ENCODE measurements around the gene SH3BP4. TPM values are rescaled to one million over a fixed set of nuclear protein-coding genes. Genes with fewer than 3 reads are reported as not detected.

SH3BP4 gene
- under 1 TPM; 0.10 to 0.46 TPM for total RNA-seq

GRCh38 chr2:234951664-234952269, at the start of gene SH3BP4:
Gene SH3BP4 (plus strand): TSS chr2:234952017. CDS start chr2:235035003, 82,986 bp downstream.
- POLR2A ChIA-PET, result no interaction called here
- no peak within 1 kb of the TSS for H3K27ac Mint-ChIP-seq

GRCh38 chr2:234904785-234905184, 47.0 kb upstream of the SH3BP4 start:
- Mint-ChIP-seq H3K27ac (no peak overlapping the region), H3K36me3 (no peaks in the 10 kb centered on the region), H3K9me3 (no peaks in the 10 kb centered on the region), H3K4me1 (ENCODE audit: low read depth) (no peaks in the 10 kb centered on the region), H3K27me3 (peaks cover 2% of the 10 kb centered on the region), H3K4me3 (no peak overlapping the region)
- no peak for DNase-seq
- POLR2A ChIA-PET, result no interaction called here
- CTCF ChIA-PET, result no interaction called here
- intact Hi-C loops (cut with micrococcal nuclease), result no loop called here

More at GRCh38 chr2:234951664-234952269, at the start of gene SH3BP4:
- Mint-ChIP-seq H3K4me1 (ENCODE audit: low read depth) (peaks cover 3% of the 10 kb centered on the region), H3K9me3 (no peaks in the 10 kb centered on the region), H3K27me3 (peaks cover 50% of the 10 kb centered on the region), H3K36me3 (no peaks in the 10 kb centered on the region), H3K4me3 (peak within 1 kb of the TSS; percentile 64)
- peak; percentile 53 for DNase-seq
- CTCF ChIA-PET, result no interaction called here
- intact Hi-C loops (cut with micrococcal nuclease), result loop anchor here (5.0 kb wide), 1 partner anchor 1226 kb away; no protein-coding TSS in a partner anchor

- ChIA-PET POLR2A (no interaction called here), CTCF (no interaction called here)
- Mint-ChIP-seq H3K27ac (no peak overlapping the region), H3K9me3 (no peaks in the 10 kb centered on the region), H3K4me3 (no peak overlapping the region), H3K4me1 (ENCODE audit: low read depth) (no peaks in the 10 kb centered on the region), H3K36me3 (no peaks in the 10 kb centered on the region), H3K27me3 (peaks cover 2% of the 10 kb centered on the region)
- no peak for DNase-seq
- intact Hi-C loops (cut with micrococcal nuclease), result no loop called here
Measured at GRCh38 chr2:234905547-234906265, 46.1 kb upstream of the SH3BP4 start.

GRCh38 chr2:234910186-234910679, 41.6 kb upstream of the SH3BP4 start:
- H3K9me3 Mint-ChIP-seq, result no peaks in the 10 kb centered on the region
- POLR2A ChIA-PET, result no interaction called here

GRCh38 chr2:234911271-234911670, 40.5 kb upstream of the SH3BP4 start:
- intact Hi-C loops (cut with micrococcal nuclease), result no loop called here
- DNase-seq, result no peak
- ChIA-PET POLR2A (no interaction called here), CTCF (no interaction called here)
- Mint-ChIP-seq H3K27ac (no peak overlapping the region), H3K36me3 (no peaks in the 10 kb centered on the region), H3K4me3 (no peak overlapping the region), H3K9me3 (peaks cover 3% of the 10 kb centered on the region), H3K4me1 (ENCODE audit: low read depth) (no peaks in the 10 kb centered on the region), H3K27me3 (peaks cover 5% of the 10 kb centered on the region)

More at GRCh38 chr2:234910186-234910679, 41.6 kb upstream of the SH3BP4 start:
- Mint-ChIP-seq H3K27ac (no peak overlapping the region), H3K27me3 (peaks cover 4% of the 10 kb centered on the region), H3K4me1 (ENCODE audit: low read depth) (no peaks in the 10 kb centered on the region), H3K4me3 (no peak overlapping the region), H3K36me3 (no peaks in the 10 kb centered on the region)
- DNase-seq, result no peak
- CTCF ChIA-PET, result no interaction called here
- intact Hi-C loops (cut with micrococcal nuclease), result no loop called here

GRCh38 chr2:234912437-234912836, 39.4 kb upstream of the SH3BP4 start:
- Mint-ChIP-seq H3K36me3 (no peaks in the 10 kb centered on the region), H3K27me3 (peaks cover 5% of the 10 kb centered on the region), H3K9me3 (peaks cover 3% of the 10 kb centered on the region), H3K4me3 (no peak overlapping the region), H3K27ac (no peak overlapping the region), H3K4me1 (ENCODE audit: low read depth) (no peaks in the 10 kb centered on the region)
- DNase-seq, result no peak
- ChIA-PET CTCF (interaction anchor here (1.1 kb wide), 1 partner anchor 9 kb away, joined by 3 read pairs; no protein-coding TSS in a partner anchor), POLR2A (no interaction called here)
- intact Hi-C loops (cut with micrococcal nuclease), result no loop called here

- Mint-ChIP-seq H3K9me3 (peaks cover 3% of the 10 kb centered on the region), H3K4me1 (ENCODE audit: low read depth) (no peaks in the 10 kb centered on the region), H3K27ac (no peak overlapping the region), H3K27me3 (peaks cover 5% of the 10 kb centered on the region), H3K36me3 (no peaks in the 10 kb centered on the region), H3K4me3 (no peak overlapping the region)
- CTCF ChIA-PET, result interaction anchor here (1.1 kb wide), 1 partner anchor 10 kb away, joined by 3 read pairs; no protein-coding TSS in a partner anchor
- intact Hi-C loops (cut with micrococcal nuclease), result no loop called here
- POLR2A ChIA-PET, result no interaction called here
- no peak for DNase-seq
Measured at GRCh38 chr2:234913208-234913626, 38.6 kb upstream of the SH3BP4 start.

- ChIA-PET POLR2A (no interaction called here), CTCF (no interaction called here)
- Mint-ChIP-seq H3K4me1 (ENCODE audit: low read depth) (no peaks in the 10 kb centered on the region), H3K36me3 (no peaks in the 10 kb centered on the region), H3K9me3 (peaks cover 3% of the 10 kb centered on the region), H3K4me3 (no peak overlapping the region), H3K27me3 (peaks cover 5% of the 10 kb centered on the region), H3K27ac (no peak overlapping the region)
- DNase-seq, result no peak
- intact Hi-C loops (cut with micrococcal nuclease), result no loop called here
Measured at GRCh38 chr2:234914371-234915154, 37.3 kb upstream of the SH3BP4 start.

- Mint-ChIP-seq H3K4me3 (no peak overlapping the region), H3K4me1 (ENCODE audit: low read depth) (no peaks in the 10 kb centered on the region), H3K27ac (no peak overlapping the region), H3K9me3 (peaks cover 3% of the 10 kb centered on the region), H3K27me3 (peaks cover 7% of the 10 kb centered on the region), H3K36me3 (no peaks in the 10 kb centered on the region)
- ChIA-PET CTCF (no interaction called here), POLR2A (no interaction called here)
- DNase-seq, result no peak
- intact Hi-C loops (cut with micrococcal nuclease), result no loop called here
Measured at GRCh38 chr2:234916674-234917073, 35.1 kb upstream of the SH3BP4 start.

- POLR2A ChIA-PET, result no interaction called here
- H3K9me3 Mint-ChIP-seq, result peaks cover 3% of the 10 kb centered on the region
- no peak overlapping the region for H3K4me3 Mint-ChIP-seq
- no peaks in the 10 kb centered on the region for H3K4me1 Mint-ChIP-seq (ENCODE audit: low read depth)
- peaks cover 7% of the 10 kb centered on the region for H3K27me3 Mint-ChIP-seq
- DNase-seq, result no peak
- H3K36me3 Mint-ChIP-seq, result no peaks in the 10 kb centered on the region
- intact Hi-C loops (cut with micrococcal nuclease), result no loop called here
- H3K27ac Mint-ChIP-seq, result no peak overlapping the region
- CTCF ChIA-PET, result no interaction called here
Measured at GRCh38 chr2:234917211-234917975, 34.4 kb upstream of the SH3BP4 start.

- ChIA-PET CTCF (no interaction called here), POLR2A (no interaction called here)
- H3K4me1 Mint-ChIP-seq (ENCODE audit: low read depth), result no peaks in the 10 kb centered on the region
- intact Hi-C loops (cut with micrococcal nuclease), result no loop called here
- H3K27me3 Mint-ChIP-seq, result peaks cover 12% of the 10 kb centered on the region
- DNase-seq, result no peak
- H3K36me3 Mint-ChIP-seq, result no peaks in the 10 kb centered on the region
- H3K4me3 Mint-ChIP-seq, result no peak overlapping the region
- H3K9me3 Mint-ChIP-seq, result peaks cover 10% of the 10 kb centered on the region
- no peak overlapping the region for H3K27ac Mint-ChIP-seq
Measured at GRCh38 chr2:234919711-234920110, 32.1 kb upstream of the SH3BP4 start.

GRCh38 chr2:234920836-234921235, 31.0 kb upstream of the SH3BP4 start:
- peaks cover 10% of the 10 kb centered on the region for H3K9me3 Mint-ChIP-seq
- intact Hi-C loops (cut with micrococcal nuclease), result no loop called here
- DNase-seq, result no peak
- no peak overlapping the region for H3K27ac Mint-ChIP-seq
- POLR2A ChIA-PET, result no interaction called here
- CTCF ChIA-PET, result no interaction called here
- no peaks in the 10 kb centered on the region for H3K36me3 Mint-ChIP-seq
- peaks cover 12% of the 10 kb centered on the region for H3K27me3 Mint-ChIP-seq
- H3K4me1 Mint-ChIP-seq (ENCODE audit: low read depth), result no peaks in the 10 kb centered on the region
- H3K4me3 Mint-ChIP-seq, result no peak overlapping the region

Measured in activated CD4-positive, alpha-beta memory T cell treated with anti-CD3 and anti-CD28 coated beads for 36 hours (primary cell).